ENCODE data around the gene ZNF423.

DNA sequence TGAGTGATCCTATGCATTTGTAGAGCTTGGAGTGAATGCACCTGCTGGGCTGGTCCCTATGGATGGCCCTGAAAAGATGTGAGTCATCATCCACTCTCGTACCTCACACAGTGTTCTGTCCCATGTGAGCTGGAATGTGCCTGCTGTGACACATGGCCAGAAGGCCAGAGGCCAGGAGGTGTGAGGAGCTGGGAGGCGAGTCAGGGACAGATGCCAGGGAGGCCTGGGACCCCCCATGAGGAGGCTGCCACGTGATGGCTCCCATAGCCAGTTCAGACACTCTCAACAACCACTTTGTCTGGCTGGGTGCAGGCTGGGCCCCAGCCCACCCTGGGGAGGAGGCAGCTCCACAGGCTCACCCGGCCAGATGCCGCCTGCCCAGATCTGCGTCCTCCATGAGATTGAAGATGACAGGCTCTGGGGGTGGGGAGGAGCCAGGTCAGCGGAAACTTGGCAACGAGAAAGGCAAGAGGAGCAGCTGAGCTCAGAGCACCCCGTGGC, 313.5 kb downstream of the ZNF423 start:
- TF ChIP-seq EZH2 (IDR thresholded peaks at IDR 0.05; ENCODE audit: low read depth, unreplicated experiment) (no peak), POLR2AphosphoS5 (IDR thresholded peaks at IDR 0.05; ENCODE audit: low read depth) (no peak)
- TF ChIP-seq, protein P1, sequence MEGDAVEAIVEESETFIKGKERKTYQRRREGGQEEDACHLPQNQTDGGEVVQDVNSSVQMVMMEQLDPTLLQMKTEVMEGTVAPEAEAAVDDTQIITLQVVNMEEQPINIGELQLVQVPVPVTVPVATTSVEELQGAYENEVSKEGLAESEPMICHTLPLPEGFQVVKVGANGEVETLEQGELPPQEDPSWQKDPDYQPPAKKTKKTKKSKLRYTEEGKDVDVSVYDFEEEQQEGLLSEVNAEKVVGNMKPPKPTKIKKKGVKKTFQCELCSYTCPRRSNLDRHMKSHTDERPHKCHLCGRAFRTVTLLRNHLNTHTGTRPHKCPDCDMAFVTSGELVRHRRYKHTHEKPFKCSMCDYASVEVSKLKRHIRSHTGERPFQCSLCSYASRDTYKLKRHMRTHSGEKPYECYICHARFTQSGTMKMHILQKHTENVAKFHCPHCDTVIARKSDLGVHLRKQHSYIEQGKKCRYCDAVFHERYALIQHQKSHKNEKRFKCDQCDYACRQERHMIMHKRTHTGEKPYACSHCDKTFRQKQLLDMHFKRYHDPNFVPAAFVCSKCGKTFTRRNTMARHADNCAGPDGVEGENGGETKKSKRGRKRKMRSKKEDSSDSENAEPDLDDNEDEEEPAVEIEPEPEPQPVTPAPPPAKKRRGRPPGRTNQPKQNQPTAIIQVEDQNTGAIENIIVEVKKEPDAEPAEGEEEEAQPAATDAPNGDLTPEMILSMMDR (conservative IDR thresholded peaks at IDR 0.05; ENCODE audit: low read depth in 2 of 2), result no peak
- TF ChIP-seq, protein P2, sequence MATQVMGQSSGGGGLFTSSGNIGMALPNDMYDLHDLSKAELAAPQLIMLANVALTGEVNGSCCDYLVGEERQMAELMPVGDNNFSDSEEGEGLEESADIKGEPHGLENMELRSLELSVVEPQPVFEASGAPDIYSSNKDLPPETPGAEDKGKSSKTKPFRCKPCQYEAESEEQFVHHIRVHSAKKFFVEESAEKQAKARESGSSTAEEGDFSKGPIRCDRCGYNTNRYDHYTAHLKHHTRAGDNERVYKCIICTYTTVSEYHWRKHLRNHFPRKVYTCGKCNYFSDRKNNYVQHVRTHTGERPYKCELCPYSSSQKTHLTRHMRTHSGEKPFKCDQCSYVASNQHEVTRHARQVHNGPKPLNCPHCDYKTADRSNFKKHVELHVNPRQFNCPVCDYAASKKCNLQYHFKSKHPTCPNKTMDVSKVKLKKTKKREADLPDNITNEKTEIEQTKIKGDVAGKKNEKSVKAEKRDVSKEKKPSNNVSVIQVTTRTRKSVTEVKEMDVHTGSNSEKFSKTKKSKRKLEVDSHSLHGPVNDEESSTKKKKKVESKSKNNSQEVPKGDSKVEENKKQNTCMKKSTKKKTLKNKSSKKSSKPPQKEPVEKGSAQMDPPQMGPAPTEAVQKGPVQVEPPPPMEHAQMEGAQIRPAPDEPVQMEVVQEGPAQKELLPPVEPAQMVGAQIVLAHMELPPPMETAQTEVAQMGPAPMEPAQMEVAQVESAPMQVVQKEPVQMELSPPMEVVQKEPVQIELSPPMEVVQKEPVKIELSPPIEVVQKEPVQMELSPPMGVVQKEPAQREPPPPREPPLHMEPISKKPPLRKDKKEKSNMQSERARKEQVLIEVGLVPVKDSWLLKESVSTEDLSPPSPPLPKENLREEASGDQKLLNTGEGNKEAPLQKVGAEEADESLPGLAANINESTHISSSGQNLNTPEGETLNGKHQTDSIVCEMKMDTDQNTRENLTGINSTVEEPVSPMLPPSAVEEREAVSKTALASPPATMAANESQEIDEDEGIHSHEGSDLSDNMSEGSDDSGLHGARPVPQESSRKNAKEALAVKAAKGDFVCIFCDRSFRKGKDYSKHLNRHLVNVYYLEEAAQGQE (IDR thresholded peaks at IDR 0.05; ENCODE audit: unreplicated experiment), result no peak
